Left ventricle myocardium inferior (tissue), 1 donor: Measurements from ENCODE around the gene C16orf87. TPM values are rescaled to one million over a fixed set of nuclear protein-coding genes. Genes with fewer than 3 reads are reported as not detected.
"Not testable (repeated sequence)": the region's sequence is repeated elsewhere in the genome, so short reads cannot be mapped to it uniquely, and the experiment has no call there.

Experiments used
- DNase-seq: peaks from one replicate; pipeline ENCODE4 v3.0.0-alpha.2; 2020
- H3K27ac ChIP-seq: fragments of 200-600 bp; replicated peaks from 2 replicates; pipeline ENCODE4 v1.8.0; 2021
- H3K27me3 ChIP-seq: fragments of 200-600 bp; 2 replicates; pipeline ENCODE4 v1.8.0; 2021; ENCODE audit warnings: low read depth
- H3K36me3 ChIP-seq: fragments of 200-600 bp; 2 replicates; pipeline ENCODE4 v1.8.0; 2021
- H3K4me1 ChIP-seq: fragments of 200-600 bp; 2 replicates; pipeline ENCODE4 v1.8.0; 2021
- H3K4me3 ChIP-seq: fragments of 200-600 bp; 2 replicates; pipeline ENCODE4 v1.8.0; 2021; ENCODE audit warnings: mild to moderate bottlenecking, moderate library complexity
- H3K9me3 ChIP-seq: fragments of 200-600 bp; replicated peaks from 2 replicates; pipeline ENCODE4 v1.8.0; 2021
- intact Hi-C: fragments of 100-400 bp; cut with micrococcal nuclease; formaldehyde crosslinking; loops from one replicate; pipeline ENCODE4 v1.11.0; 2022
- long read RNA-seq: library from polyadenylated mRNA; unstranded; transcript quantifications from one replicate; pipeline ENCODE4 v2.0.0, GENCODE V29; 2021
- total RNA-seq: library from RNA; stranded (reverse); fragmentation: NEBNext Ultra II Directional; extraction: Animal tissue kit (Norgen Biotek cat#: 25700); gene quantifications from one replicate; pipeline ENCODE4 v1.2.1, GENCODE V29; 2021
- TF ChIP-seq, protein P1 (sequence below): fragments of 200-600 bp; IDR thresholded peaks from 2 replicates; pipeline ENCODE4 v1.8.0; 2021; ENCODE audit warnings: antibody characterized with exemption, mild to moderate bottlenecking, borderline replicate concordance
- donor health status: DM: no; HTN: yes; CAD: no; lungs with severe emphysema.

C16orf87 gene, protein sequence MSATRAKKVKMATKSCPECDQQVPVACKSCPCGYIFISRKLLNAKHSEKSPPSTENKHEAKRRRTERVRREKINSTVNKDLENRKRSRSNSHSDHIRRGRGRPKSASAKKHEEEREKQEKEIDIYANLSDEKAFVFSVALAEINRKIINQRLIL
- total RNA-seq = 12.5 TPM
- long read RNA-seq, full-length matches to known transcripts = 21 of 25 reads
- long read RNA-seq, partial matches to known transcripts = 0 of 25 reads
- long read RNA-seq, other reads (novel, unspliced or antisense) = 4 of 25 reads

DNA sequence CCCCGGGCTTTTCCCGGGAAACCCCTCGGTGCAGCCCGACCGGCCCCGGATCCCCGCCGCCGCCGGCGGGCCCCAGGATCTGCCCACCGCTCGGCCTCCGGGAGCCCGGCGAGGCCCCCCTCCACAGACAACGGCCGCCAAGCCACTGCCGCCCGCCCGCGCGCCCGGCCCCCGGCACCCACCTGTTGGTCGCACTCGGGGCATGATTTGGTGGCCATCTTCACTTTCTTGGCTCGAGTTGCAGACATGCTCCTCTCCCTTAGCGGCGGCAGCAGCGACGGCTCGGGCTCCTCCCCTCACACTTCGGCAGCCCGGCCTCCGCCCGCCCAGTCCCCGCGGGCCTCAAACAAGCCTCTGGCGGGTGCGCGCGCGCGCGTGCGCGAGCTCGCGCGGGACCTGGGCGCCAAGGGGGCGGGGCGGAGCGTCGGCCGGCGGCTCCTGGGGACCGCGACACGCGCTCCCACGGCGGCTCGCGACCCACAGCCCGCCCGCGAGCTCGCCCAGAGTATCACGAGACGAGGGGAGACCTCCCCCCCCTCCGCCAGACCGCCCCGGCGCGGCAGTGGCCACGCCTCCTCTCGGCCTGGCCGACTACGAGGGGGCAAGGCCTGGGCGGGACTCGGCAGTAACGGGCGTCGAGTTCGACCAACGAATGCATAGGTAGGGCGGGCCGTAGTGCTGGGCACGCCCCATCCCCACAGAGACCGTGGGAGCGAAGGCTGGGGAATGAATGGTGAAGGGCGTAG, at the start of gene C16orf87:
Gene C16orf87 (minus strand): TSS at position 279 of the 746 bp plus-strand sequence. CDS start 31 bp downstream, at position 248.
- H3K9me3 ChIP-seq = no peaks in the 10 kb centered on the region
- H3K4me1 ChIP-seq = peaks cover 24% of the 10 kb centered on the region
- TF ChIP-seq, protein P1, sequence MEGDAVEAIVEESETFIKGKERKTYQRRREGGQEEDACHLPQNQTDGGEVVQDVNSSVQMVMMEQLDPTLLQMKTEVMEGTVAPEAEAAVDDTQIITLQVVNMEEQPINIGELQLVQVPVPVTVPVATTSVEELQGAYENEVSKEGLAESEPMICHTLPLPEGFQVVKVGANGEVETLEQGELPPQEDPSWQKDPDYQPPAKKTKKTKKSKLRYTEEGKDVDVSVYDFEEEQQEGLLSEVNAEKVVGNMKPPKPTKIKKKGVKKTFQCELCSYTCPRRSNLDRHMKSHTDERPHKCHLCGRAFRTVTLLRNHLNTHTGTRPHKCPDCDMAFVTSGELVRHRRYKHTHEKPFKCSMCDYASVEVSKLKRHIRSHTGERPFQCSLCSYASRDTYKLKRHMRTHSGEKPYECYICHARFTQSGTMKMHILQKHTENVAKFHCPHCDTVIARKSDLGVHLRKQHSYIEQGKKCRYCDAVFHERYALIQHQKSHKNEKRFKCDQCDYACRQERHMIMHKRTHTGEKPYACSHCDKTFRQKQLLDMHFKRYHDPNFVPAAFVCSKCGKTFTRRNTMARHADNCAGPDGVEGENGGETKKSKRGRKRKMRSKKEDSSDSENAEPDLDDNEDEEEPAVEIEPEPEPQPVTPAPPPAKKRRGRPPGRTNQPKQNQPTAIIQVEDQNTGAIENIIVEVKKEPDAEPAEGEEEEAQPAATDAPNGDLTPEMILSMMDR = no peak

DNA sequence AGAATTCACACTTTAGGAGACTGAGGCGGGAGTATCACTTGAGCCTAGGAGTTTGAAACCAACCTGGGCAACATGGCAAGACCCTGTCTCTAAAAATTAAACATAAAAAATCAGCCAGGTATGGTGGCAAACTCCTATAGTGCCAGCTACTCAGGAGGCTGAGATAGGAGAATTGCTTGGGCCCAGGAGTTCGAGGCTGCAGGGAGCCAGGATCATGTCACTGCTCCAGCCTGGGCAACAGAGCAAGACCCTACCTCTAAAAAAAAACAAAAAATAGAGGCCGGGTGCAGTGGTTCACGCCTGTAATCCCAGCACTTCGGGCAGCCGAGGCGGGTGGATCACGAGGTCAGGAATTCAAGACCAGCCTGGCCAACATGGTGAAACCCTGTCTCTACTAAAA, 44.3 kb upstream of the C16orf87 start:
- Histone ChIP-seq H3K9me3 (no peaks in the 10 kb centered on the region), H3K4me1 (peaks cover 5% of the 10 kb centered on the region), H3K27me3 (peaks cover 6% of the 10 kb centered on the region), H3K4me3 (no peak overlapping the region), H3K36me3 (no peaks in the 10 kb centered on the region), H3K27ac (no peak overlapping the region)
- TF ChIP-seq, protein P1 = no peak
- no peak for DNase-seq
- intact Hi-C loops = no loop called here

More for the DNA sequence above, at the start of gene C16orf87:
- peak; percentile 92 for DNase-seq
- intact Hi-C loops = no loop called here
- H3K27ac ChIP-seq = peak within 1 kb of the TSS; percentile 92
- H3K27me3 ChIP-seq = no peaks in the 10 kb centered on the region
- peak within 1 kb of the TSS; percentile 95 for H3K4me3 ChIP-seq
- H3K36me3 ChIP-seq = no peaks in the 10 kb centered on the region

DNA sequence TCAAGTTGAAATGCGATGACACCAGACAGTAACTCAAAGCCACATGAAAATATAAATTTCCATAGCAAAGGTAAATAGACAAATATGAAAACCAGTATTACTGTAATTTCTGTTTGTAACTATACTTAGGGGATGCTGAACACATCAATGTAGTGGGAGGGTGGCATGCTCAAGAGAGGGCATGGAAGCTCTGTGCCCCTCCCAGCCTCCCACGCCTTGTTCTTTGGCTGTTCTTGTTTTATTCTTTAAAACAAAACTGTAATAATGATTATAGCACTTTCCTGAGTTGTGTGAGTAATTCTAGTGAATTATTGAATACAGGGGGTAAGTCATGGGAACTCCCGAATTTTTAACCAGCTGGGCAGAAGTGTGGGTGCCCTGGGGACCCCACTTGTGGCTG, 42.2 kb upstream of the C16orf87 start:
- H3K27ac ChIP-seq = no peak overlapping the region
- TF ChIP-seq, protein P1 = no peak

DNA sequence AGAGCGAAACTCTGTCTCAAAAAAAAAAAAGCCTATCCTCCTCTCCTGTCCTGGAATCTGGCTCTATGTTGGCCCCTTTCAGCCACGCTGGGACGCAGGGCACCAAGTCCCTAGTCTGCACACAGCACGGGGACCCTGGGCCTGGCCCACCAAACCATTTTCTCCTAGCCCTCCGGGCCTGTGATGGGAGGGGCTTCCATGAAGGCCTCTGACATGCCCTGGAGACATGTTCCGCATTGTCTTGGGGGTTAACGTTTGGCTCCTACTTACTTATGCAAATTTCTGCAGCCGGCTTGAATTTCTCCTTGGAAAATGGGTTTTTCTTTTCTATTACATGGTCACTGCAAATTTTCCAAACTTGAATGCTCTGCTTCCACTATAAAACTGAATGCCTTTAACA, 40.6 kb upstream of the C16orf87 start:
- peaks cover 4% of the 10 kb centered on the region for H3K27me3 ChIP-seq
- intact Hi-C loops = no loop called here
- no peak overlapping the region for H3K27ac ChIP-seq
- no peaks in the 10 kb centered on the region for H3K36me3 ChIP-seq
- peaks cover 5% of the 10 kb centered on the region for H3K4me1 ChIP-seq
- no peak overlapping the region for H3K4me3 ChIP-seq
- DNase-seq = no peak
- TF ChIP-seq, protein P1 = no peak
- no peaks in the 10 kb centered on the region for H3K9me3 ChIP-seq

More for the DNA sequence above, 42.2 kb upstream of the C16orf87 start:
- Histone ChIP-seq H3K4me3 (no peak overlapping the region), H3K4me1 (peaks cover 5% of the 10 kb centered on the region), H3K36me3 (no peaks in the 10 kb centered on the region), H3K27me3 (peaks cover 4% of the 10 kb centered on the region), H3K9me3 (no peaks in the 10 kb centered on the region)
- intact Hi-C loops = no loop called here
- no peak for DNase-seq

DNA sequence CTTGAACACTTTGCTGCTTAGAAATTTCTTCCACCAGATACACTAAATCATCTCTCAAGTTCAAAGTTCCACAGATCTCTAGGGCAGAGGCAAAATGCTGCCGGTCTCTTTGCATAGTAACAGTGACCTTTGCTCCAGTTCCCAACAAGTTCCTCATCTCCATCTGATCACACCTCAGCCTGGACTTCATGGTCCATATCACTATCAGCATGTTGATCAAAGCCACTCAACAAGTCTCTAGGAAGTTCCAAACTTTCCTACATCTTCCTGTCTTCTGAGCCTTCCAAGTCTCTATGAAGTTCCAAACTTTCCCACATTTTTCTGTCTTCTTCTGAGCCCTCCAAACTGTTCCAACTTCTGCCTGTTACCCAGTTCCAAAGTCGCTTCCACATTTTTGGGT, 37.9 kb upstream of the C16orf87 start:
- DNase-seq, H3K36me3 ChIP-seq, H3K27me3 ChIP-seq, intact Hi-C loops, H3K4me3 ChIP-seq, H3K27ac ChIP-seq, H3K9me3 ChIP-seq, H3K4me1 ChIP-seq: not testable (repeated sequence)

DNA sequence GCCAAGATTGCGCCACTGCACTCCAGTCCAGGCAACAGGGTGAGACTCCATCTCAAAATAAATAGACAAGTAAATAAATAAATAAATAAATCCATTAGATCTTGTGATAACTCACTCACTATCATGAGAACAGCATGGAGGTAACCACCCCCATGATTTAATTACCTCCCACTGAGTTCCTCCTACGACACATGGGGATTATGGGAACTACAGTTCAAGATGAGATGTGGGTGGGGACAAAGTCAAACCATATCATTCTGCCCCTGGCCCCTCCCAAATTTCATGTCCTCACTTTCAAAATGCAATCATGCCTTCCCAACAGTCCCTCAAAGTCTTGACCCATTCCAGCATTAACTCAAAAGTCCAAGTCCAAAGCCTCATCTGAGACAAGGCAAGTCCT, 36.5 kb upstream of the C16orf87 start:
- H3K27me3 ChIP-seq, H3K27ac ChIP-seq, H3K36me3 ChIP-seq, DNase-seq, H3K4me3 ChIP-seq, intact Hi-C loops, H3K9me3 ChIP-seq, H3K4me1 ChIP-seq: not testable (repeated sequence)
